ENCODE data around the gene DNM3. TPM values are rescaled to one million over a fixed set of nuclear protein-coding genes. Genes with fewer than 3 reads are reported as not detected.
"Not testable (repeated sequence)": the region's sequence is repeated elsewhere in the genome, so short reads cannot be mapped to it uniquely, and the experiment has no call there.

Gene DNM3
- total RNA-seq, 1 donor from 2014 or later = 15.4 TPM

- H3K27me3 ChIP-seq = no peaks in the 10 kb centered on the region
- H3K36me3 ChIP-seq = no peaks in the 10 kb centered on the region
- no peak overlapping the region for H3K4me3 ChIP-seq
- intact Hi-C loops (cut with DNase I) = no loop called here
- H3K9me3 ChIP-seq = no peaks in the 10 kb centered on the region
- DNase-seq (no peak), ATAC-seq (no peak)
- H3K27ac ChIP-seq = no peak overlapping the region
- H3K4me1 ChIP-seq = no peaks in the 10 kb centered on the region
- TF ChIP-seq CTCF (IDR thresholded peaks at IDR 0.05) = no peak
Measured at GRCh38 chr1:172051898-172052297, 210.6 kb downstream of the DNM3 start.

GRCh38 chr1:172054172-172054571 is 212.9 kb downstream of the DNM3 start:
- TF ChIP-seq CTCF (IDR thresholded peaks at IDR 0.05) = no peak

GRCh38 chr1:172055816-172056419 is 214.6 kb downstream of the DNM3 start:
- ATAC-seq; H3K4me1 ChIP-seq; H3K27me3 ChIP-seq; DNase-seq; H3K4me3 ChIP-seq; H3K9me3 ChIP-seq; H3K27ac ChIP-seq; intact Hi-C loops (cut with DNase I); H3K36me3 ChIP-seq: not testable (repeated sequence)

More at GRCh38 chr1:172054172-172054571, 212.9 kb downstream of the DNM3 start:
- DNase-seq (no peak), ATAC-seq (no peak)
- intact Hi-C loops (cut with DNase I) = no loop called here
- Histone ChIP-seq H3K9me3 (no peaks in the 10 kb centered on the region), H3K4me1 (no peaks in the 10 kb centered on the region), H3K36me3 (no peaks in the 10 kb centered on the region), H3K27me3 (no peaks in the 10 kb centered on the region), H3K27ac (no peak overlapping the region), H3K4me3 (no peak overlapping the region)

- no peaks in the 10 kb centered on the region for H3K36me3 ChIP-seq
- H3K27me3 ChIP-seq = no peaks in the 10 kb centered on the region
- no peaks in the 10 kb centered on the region for H3K4me1 ChIP-seq
- no peaks in the 10 kb centered on the region for H3K9me3 ChIP-seq
- no peak overlapping the region for H3K4me3 ChIP-seq
- TF ChIP-seq CTCF (IDR thresholded peaks at IDR 0.05) = no peak
- ATAC-seq (no peak), DNase-seq (no peak)
- intact Hi-C loops (cut with DNase I) = no loop called here
- no peak overlapping the region for H3K27ac ChIP-seq
Measured at GRCh38 chr1:172068334-172068733, 227.0 kb downstream of the DNM3 start.

GRCh38 chr1:172069051-172069450 is 227.8 kb downstream of the DNM3 start:
- DNase-seq (no peak), ATAC-seq (no peak)
- TF ChIP-seq CTCF (IDR thresholded peaks at IDR 0.05) = no peak
- intact Hi-C loops (cut with DNase I) = no loop called here
- Histone ChIP-seq H3K27ac (no peak overlapping the region), H3K27me3 (no peaks in the 10 kb centered on the region), H3K9me3 (no peaks in the 10 kb centered on the region), H3K4me1 (no peaks in the 10 kb centered on the region), H3K36me3 (no peaks in the 10 kb centered on the region), H3K4me3 (no peak overlapping the region)

- no peak overlapping the region for H3K27ac ChIP-seq
- no peak for TF ChIP-seq CTCF (IDR thresholded peaks at IDR 0.05)
- intact Hi-C loops (cut with DNase I) = no loop called here
- no peaks in the 10 kb centered on the region for H3K9me3 ChIP-seq
- no peak overlapping the region for H3K4me3 ChIP-seq
- ATAC-seq (no peak), DNase-seq (no peak)
- no peaks in the 10 kb centered on the region for H3K27me3 ChIP-seq
- no peaks in the 10 kb centered on the region for H3K4me1 ChIP-seq
- H3K36me3 ChIP-seq = no peaks in the 10 kb centered on the region
Measured at GRCh38 chr1:172069534-172069933, 228.2 kb downstream of the DNM3 start.

Measured in upper lobe of right lung (tissue), 1 donor.